D341Med (cell line): ENCODE data around the gene TIAM1.
A peak's percentile ranks its signal among the peaks of the same experiment; 100 is the strongest.

Experiments used
- DNase-seq: peaks from one replicate; pipeline ENCODE4 v3.0.0; 2012; ENCODE audit warnings: low spot score

The TIAM1 gene

DNA sequence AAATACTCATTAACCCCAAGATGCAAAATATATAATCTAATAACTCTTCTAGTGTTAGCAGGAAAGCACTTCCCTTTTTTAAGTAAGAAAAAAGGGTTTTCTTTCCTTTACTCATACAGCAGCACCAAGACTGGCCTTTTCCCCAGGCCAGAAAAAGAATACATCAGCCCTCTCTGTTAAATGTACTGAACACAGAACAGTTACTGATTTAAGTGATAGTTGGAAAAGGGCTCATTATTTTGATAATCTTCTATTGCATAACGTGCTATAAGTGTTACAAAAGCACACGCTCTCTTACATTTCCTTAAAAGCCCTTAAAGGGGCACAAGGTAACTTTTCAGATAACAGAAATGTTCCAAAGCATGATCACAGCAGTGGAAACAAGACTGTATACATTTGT lies 142.9 kb downstream of the TIAM1 start:
- DNase-seq: no peak

DNA sequence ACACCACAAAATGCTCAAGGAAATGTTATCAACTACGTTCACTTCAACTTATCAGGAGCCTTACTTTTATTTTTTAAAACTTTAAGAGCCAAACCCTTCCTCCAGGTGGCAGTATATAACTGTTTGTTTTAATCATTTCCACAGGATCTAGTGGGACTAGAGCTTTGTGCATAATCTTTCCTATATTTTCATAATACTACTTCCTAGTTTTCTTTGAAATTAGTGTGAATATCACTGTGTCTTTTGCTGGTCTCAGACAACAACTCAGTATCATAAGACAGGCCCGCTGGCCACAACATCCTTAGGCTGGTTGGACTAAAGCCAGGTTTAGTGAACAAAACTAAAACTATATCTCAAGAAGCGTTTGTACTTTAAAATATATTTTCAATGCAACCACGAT lies 145.5 kb downstream of the TIAM1 start:
- DNase-seq: peak; percentile 45

GRCh38 chr21:31196724-31197123 lies 147.3 kb downstream of the TIAM1 start:
- DNase-seq: no peak

DNA sequence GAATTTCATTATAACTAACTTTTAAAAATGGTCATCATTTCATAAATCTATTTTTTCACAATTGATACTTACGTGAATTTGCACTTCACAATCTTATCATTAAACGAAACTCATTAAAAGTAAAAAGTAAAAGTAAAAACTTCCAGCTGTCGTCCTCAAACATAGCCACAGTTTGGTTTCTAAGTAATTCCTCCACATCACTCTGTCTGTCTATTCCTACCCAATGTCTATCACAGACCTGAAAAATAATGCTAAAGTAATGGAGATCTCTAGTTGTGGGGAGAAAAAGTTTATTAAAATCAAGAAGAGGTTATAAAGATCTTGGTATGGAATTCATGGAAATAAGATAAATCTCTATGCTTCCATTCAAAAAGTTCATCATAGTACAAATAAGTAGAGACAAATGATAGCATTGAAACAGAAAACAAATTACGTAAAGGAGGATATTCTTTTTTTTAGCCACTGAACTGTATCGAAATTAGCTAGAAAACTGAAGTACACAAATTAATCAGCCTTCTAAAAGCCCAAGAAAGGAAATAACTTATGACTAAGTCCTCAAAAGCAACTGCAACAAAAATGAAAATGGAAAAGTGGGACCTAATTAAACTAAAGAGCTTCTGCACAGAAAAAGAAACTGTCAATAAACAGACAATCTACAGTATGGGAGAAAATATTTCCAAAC lies 148.6 kb downstream of the TIAM1 start:
- no peak for DNase-seq

DNA sequence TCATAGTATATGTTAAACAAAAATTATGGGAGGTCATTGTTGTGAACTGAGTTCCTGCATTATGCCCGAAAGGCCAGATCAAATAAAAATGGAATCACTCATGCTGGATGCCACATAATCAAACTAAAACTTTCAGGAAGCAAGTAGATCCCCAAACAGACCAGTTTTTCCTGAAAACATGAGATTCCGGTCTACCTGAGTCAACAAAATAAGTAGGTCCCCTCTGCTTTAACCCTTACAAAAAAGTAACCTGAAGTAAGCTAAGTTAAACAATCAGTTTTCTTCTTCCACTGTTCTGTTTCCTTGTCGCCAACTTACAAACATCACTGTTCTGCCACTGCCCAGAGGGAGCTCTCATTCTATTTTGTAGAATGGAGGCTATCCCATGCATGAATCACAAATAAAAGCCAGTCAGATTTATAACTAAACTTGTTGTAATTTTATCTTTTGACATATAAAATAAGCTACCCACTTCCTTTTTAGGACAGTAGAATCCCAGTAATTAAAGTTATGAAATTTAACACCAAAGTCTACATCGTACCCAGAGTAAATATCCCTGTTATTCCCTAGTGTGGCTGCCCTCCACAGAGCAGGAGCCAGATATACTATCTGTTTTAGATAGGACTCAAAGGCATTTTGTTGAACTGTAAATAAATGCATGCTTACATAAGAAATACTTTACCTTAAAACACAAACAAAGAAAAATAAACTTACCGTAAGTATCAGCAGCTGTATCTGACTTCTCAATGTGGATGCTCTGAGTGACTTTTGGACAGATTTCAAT lies 149.4 kb downstream of the TIAM1 start:
- no peak for DNase-seq

DNA sequence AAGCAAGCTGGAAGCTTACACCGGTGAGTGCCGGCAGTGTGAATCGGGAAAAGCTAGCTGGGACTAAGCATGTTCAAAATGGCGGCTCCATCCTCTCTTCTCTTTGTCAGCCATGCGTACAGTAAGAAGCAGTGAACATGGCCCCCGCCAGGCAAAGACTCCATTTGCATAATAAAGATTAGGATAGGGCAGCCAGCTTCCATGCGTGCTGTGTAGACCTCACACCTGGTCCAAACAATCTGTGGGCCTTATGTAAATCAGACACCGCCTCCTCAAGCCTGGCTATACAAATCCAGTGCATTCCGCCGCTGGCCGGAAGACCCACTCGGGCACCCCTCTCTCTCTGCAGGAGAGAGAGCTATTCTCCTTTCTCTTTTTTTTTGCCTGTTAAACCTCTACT lies 150.3 kb downstream of the TIAM1 start:
- DNase-seq: no peak

DNA sequence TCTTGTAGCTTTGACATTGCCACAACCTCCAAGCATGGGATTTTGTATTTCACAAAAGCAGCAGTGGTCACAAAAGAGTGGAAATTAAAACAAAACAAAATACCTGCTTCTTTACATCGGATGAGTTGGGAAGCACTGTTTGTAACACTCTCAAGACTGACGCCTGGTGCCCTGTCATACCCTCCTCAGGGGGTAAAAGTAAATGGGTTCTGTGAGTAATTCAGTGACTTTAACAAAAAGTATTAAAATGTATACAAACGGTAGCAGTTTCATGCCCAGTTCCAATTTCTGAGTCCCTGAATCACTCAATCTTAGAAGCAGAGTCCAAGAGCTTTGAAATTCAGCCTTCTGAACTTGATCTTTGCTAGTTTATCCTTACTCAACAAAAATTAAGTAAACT lies 152.5 kb downstream of the TIAM1 start:
- no peak for DNase-seq

DNA sequence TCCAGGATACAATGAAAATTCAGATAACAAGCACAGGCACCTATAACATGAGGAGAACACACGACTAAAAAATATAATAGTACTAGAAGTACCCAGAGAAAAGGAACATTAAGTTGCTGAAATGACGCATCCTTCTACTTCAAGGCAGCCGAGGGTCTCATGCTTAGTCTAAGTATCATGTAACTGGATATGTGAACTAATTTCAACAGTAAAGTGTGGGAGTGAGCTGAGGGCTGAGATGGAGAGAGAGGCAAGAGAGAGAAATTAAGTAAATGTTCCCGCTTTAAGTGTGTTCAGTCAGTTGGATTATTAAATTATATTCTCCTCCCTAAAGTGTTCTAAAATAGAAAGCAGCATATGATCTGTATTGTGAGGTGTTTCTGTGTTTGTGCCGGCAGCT lies 153.5 kb downstream of the TIAM1 start:
- DNase-seq: no peak

GRCh38 chr21:31187499-31187898 lies 156.6 kb downstream of the TIAM1 start:
- no peak for DNase-seq

GRCh38 chr21:31186916-31187315 lies 157.1 kb downstream of the TIAM1 start:
- DNase-seq: no peak

DNA sequence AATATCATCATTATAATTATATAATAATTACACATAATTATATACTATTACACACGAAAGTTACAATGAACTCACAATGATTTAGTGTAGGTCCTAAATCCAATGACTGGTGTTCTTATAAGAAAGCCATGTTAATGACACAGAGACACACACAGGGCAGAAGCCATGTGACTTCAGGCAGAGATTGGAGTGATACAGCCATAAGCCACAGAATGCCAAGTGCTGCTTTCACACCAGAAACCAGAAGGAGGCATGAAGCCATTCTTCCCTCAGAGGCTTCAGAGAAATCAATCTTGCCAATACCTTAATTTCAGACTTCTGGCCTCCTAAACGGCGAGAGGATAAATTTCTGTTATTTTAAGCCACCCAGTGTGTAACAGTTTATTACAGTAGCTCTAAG lies 158.4 kb downstream of the TIAM1 start:
- no peak for DNase-seq

DNA sequence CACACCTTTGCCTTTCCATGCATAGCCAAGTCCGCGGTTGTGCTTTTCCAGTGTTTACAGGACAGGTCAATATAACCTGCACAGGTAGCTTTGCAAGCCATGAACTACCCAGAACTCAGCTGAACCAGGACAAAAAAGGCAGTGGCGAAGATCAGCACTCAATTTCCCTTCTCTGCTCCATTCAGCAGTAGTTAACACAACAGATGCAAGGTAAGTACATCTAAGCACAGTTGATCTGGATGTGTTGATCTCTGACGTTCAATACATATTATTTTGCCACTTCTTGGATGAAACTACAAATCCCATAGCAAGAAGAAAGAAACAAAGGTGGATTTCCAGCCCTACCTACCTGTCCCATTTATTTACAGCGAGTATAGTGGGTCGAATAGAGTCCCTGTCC lies 159.2 kb downstream of the TIAM1 start:
- no peak for DNase-seq

- DNase-seq: no peak
Measured at GRCh38 chr21:31184459-31184858, 159.6 kb downstream of the TIAM1 start.

- DNase-seq: no peak
Measured at GRCh38 chr21:31182231-31183140, 161.6 kb downstream of the TIAM1 start.

GRCh38 chr21:31181082-31181750 lies 162.8 kb downstream of the TIAM1 start:
- no peak for DNase-seq

DNA sequence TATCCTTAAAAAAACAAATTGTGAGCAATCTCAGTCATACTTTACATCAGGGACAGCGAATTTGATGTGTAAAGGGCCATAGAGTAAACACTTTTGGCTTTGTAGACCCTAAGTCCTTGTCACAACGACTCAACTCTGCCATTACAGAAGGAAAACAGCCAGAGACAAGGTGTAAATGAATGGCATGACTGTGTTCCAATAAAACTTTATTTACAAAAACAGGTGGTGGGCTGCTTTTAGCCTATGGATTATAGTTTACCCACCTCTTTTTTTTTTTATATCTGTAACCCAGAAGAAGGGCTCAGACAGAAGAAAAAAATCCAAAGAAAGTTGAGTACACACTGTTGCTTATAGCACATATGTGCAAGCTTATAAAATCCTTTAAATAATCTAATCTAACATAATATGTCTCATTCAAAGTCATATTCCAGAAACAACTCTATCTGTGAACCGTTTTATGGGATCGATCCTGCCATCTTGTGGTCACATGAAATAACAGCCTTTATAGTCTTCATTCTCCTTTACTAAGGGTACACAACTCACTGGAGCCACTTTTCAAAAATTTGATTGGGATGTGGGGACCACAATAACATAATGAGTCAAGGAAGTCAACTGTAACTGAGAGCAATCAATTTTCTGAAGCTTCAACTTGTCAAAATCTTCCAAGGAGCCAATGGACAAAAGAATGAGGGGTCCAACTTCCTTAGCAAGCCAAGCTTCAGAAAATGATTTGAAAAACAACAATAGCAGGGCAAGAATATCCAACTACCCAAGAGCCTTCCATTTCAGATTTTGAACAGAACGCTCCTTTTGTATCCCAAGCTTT lies 163.6 kb downstream of the TIAM1 start:
- peak; percentile 46 for DNase-seq

GRCh38 chr21:31176725-31177124 lies 167.3 kb downstream of the TIAM1 start:
- no peak for DNase-seq

DNA sequence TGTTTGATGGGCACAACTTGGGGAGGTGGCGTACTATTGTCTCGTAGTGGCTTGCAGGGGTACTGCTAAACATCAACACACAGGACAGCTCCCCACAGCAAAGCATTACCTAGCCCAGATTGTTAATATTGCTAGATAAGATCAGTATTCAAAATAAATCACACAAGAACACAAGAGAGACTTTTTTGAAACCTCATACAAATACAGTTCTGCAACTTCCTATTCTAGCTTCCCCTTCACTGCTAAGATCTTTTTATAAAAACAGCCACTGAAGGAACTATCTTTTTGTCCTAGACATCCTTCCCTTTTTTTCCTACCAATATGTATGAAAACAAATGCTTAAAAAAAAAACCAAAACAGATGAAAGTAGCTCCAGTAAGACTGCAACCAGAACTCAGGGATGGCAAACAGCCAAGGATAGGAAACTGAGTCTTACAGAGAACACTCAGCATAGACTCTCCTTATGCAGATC lies 167.9 kb downstream of the TIAM1 start:
- DNase-seq: no peak

- no peak for DNase-seq
Measured at GRCh38 chr21:31173881-31174555, 170.0 kb downstream of the TIAM1 start.

- no peak for DNase-seq
Measured at GRCh38 chr21:31172328-31172727, 171.7 kb downstream of the TIAM1 start.
